ENCODE data around the gene TMEM120B.

DNA sequence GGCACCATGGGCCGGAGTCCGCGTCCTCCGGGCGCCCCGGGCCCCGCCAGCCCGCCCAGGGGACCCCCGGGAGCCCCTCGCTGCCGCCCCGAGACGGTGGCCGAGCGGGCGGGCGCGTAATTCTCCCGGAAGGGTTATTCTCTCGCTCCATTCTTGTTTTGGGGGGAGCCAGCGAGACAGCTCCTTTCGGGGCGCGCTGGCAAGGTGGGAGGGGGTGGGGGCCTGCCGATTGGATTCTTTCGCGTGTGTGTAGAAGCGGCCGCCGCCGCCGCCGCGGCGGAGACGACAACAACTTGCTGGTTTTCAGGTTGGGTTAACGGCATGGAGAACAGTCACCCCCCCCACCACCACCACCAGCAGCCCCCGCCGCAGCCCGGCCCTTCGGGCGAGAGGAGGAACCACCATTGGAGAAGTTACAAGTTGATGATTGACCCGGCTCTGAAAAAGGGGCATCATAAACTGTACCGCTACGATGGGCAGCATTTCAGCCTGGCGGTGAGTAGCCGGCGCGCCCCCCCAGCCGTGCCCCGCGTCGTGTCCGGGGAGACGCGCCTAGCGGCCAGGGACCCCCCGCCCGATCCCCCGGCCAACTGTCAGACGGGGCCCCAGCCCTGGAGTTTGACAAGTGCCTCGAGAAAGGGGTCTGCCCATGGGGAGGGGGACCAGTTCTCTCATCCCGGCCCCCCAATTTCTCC lies 92.0 kb downstream of the TMEM120B start:
- TF ChIP-seq CTCF (conservative IDR thresholded peaks at IDR 0.05; ENCODE audit: low read depth, low read length) (no peak), EZH2 (IDR thresholded peaks at IDR 0.05; ENCODE audit: borderline replicate concordance, low read depth, low read length, poor library complexity, severe bottlenecking) (no peak)

Data from A673 (cell line).